A172 (cell line): ENCODE measurements around the gene KRT33A. TPM values are rescaled to one million over a fixed set of nuclear protein-coding genes. Genes with fewer than 3 reads are reported as not detected.

Source experiments
- DNase-seq: peaks from one replicate; pipeline ENCODE4 v3.0.0-alpha.2; 2015; ENCODE audit warnings: low spot score
- total RNA-seq: library from RNA; depleted of rRNA; stranded (reverse); fragments of >200 nt; shearing (Covaris generic); gene quantifications from 2 replicates; pipeline ENCODE4 v1.2.3, GENCODE V29; 2014

KRT33A gene
- total RNA-seq, 1 experiment from 2014 or later: not detected

- DNase-seq: peak; percentile 77
These were observed 21.2 kb downstream of the KRT33A start for GRCh38 chr17:41329279-41329948.

GRCh38 chr17:41328207-41328606 is 22.4 kb downstream of the KRT33A start:
- DNase-seq: no peak

- no peak for DNase-seq
These were observed 23.1 kb downstream of the KRT33A start for GRCh38 chr17:41327411-41328120.

- DNase-seq: no peak
These were observed 24.2 kb downstream of the KRT33A start for GRCh38 chr17:41326173-41327145.

GRCh38 chr17:41325611-41326010 is 25.0 kb downstream of the KRT33A start:
- no peak for DNase-seq

- no peak for DNase-seq
These were observed 25.5 kb downstream of the KRT33A start for GRCh38 chr17:41325126-41325525.

GRCh38 chr17:41324180-41325075 is 26.2 kb downstream of the KRT33A start:
- DNase-seq: peak; percentile 59

- DNase-seq: no peak
These were observed 27.4 kb downstream of the KRT33A start for GRCh38 chr17:41322903-41323895.

- DNase-seq: peak; percentile 75
These were observed 28.3 kb downstream of the KRT33A start for GRCh38 chr17:41322094-41322902.

- DNase-seq: no peak
These were observed 32.4 kb downstream of the KRT33A start for GRCh38 chr17:41318231-41318630.

- no peak for DNase-seq
These were observed 34.7 kb downstream of the KRT33A start for GRCh38 chr17:41315814-41316445.

GRCh38 chr17:41315204-41315794 is 35.3 kb downstream of the KRT33A start, which contains the start of gene KRTAP17-1:
Gene KRTAP17-1, minus strand, starts transcription at chr17:41315710. Its CDS starts 60 bp downstream, at chr17:41315650.
- DNase-seq: no peak

GRCh38 chr17:41311111-41311510 is 39.5 kb downstream of the KRT33A start:
- no peak for DNase-seq

- DNase-seq: no peak
These were observed 41.7 kb downstream of the KRT33A start, which contains the start of gene KRTAP16-1 for GRCh38 chr17:41308918-41309359. Gene KRTAP16-1, minus strand, starts transcription at chr17:41309309. Its CDS starts 56 bp downstream, at chr17:41309253.

GRCh38 chr17:41308251-41308917 is 42.2 kb downstream of the KRT33A start:
- peak; percentile 42 for DNase-seq

- peak; percentile 74 for DNase-seq
These were observed 43.0 kb downstream of the KRT33A start for GRCh38 chr17:41307647-41308046.

- DNase-seq: no peak
These were observed 46.5 kb downstream of the KRT33A start for GRCh38 chr17:41304091-41304490.
